ENCODE measurements around the gene SLC25A39. TPM values are rescaled to one million over a fixed set of nuclear protein-coding genes. Genes with fewer than 3 reads are reported as not detected.
A peak's percentile ranks its signal among the peaks of the same experiment; 100 is the strongest.
"Not testable (repeated sequence)": the region's sequence is repeated elsewhere in the genome, so short reads cannot be mapped to it uniquely, and the experiment has no call there.

Gene SLC25A39, protein sequence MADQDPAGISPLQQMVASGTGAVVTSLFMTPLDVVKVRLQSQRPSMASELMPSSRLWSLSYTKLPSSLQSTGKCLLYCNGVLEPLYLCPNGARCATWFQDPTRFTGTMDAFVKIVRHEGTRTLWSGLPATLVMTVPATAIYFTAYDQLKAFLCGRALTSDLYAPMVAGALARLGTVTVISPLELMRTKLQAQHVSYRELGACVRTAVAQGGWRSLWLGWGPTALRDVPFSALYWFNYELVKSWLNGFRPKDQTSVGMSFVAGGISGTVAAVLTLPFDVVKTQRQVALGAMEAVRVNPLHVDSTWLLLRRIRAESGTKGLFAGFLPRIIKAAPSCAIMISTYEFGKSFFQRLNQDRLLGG
- total RNA-seq (10 to 100 TPM; 37.2 to 78.5 (median 49.7) TPM), polyA plus RNA-seq (10 to 100 TPM; 60.2 to 96.0 TPM)
- long read RNA-seq, donor 1, transcript SLC25A39-201 (12 exons, 1,607 nt) = major isoform, 80 of 142 reads
- long read RNA-seq, donor 1, transcript SLC25A39-202 (12 exons, 1,565 nt) = minor isoform, 18 of 142 reads
- long read RNA-seq, donor 1, partial matches to known transcripts = 23 of 142 reads
- long read RNA-seq, donor 1, other reads (novel, unspliced or antisense) = 18 of 142 reads
- long read RNA-seq, donor 2, transcript SLC25A39-212 (12 exons, 1,542 nt) = minor isoform, 15 of 502 reads
- long read RNA-seq, donor 2, transcript SLC25A39-201 (12 exons, 1,607 nt) = major isoform, 342 of 502 reads
- long read RNA-seq, donor 2, transcript SLC25A39-202 (12 exons, 1,565 nt) = minor isoform, 61 of 502 reads
- long read RNA-seq, donor 2, transcript SLC25A39-203 (11 exons, 1,274 nt) = minor isoform, 5 of 502 reads
- long read RNA-seq, donor 2, partial matches to known transcripts = 26 of 502 reads
- long read RNA-seq, donor 2, other reads (novel, unspliced or antisense) = 53 of 502 reads
- long read RNA-seq, donor 3, transcript SLC25A39-202 (12 exons, 1,565 nt) = minor isoform, 15 of 175 reads
- long read RNA-seq, donor 3, transcript SLC25A39-201 (12 exons, 1,607 nt) = major isoform, 102 of 175 reads
- long read RNA-seq, donor 3, partial matches to known transcripts = 30 of 175 reads
- long read RNA-seq, donor 3, other reads (novel, unspliced or antisense) = 22 of 175 reads

GRCh38 chr17:44324571-44325275 is at the start of gene SLC25A39:
SLC25A39 (minus strand) TSS chr17:44324823; CDS start chr17:44323562, 1,261 bp downstream.
- peaks cover 0 to 29% (median 28%) of the 10 kb centered on the region in 9 donors for H3K36me3 ChIP-seq
- ATAC-seq = peak; percentile 86 to 92 (median 90)
- H3K4me1 ChIP-seq = peaks cover 5 to 38% (median 22%) of the 10 kb centered on the region in 12 donors
- TF ChIP-seq, protein P1, sequence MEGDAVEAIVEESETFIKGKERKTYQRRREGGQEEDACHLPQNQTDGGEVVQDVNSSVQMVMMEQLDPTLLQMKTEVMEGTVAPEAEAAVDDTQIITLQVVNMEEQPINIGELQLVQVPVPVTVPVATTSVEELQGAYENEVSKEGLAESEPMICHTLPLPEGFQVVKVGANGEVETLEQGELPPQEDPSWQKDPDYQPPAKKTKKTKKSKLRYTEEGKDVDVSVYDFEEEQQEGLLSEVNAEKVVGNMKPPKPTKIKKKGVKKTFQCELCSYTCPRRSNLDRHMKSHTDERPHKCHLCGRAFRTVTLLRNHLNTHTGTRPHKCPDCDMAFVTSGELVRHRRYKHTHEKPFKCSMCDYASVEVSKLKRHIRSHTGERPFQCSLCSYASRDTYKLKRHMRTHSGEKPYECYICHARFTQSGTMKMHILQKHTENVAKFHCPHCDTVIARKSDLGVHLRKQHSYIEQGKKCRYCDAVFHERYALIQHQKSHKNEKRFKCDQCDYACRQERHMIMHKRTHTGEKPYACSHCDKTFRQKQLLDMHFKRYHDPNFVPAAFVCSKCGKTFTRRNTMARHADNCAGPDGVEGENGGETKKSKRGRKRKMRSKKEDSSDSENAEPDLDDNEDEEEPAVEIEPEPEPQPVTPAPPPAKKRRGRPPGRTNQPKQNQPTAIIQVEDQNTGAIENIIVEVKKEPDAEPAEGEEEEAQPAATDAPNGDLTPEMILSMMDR (IDR thresholded peaks at IDR 0.05) = no peak
- peak in 1 of 2 donors; percentile 81 for TF ChIP-seq POLR2A (IDR thresholded peaks at IDR 0.05)
- peak within 1 kb of the TSS; percentile 82 to 99 (median 94) for H3K4me3 ChIP-seq
- no peaks in the 10 kb centered on the region for H3K27me3 ChIP-seq
- intact Hi-C loops (cut with DNase I) = loop anchor here in 6 of 10 donors (1.0 to 5.0 kb wide), 5 partner anchors 102 to 112 kb away; partner anchors contain the start of gene UBTF (in 2 of the 6)
- H3K9me3 ChIP-seq = no peaks in the 10 kb centered on the region
- DNase-seq = peak; percentile 95 to 99 (median 97)
- peak within 1 kb of the TSS; percentile 58 to 98 (median 95) for H3K27ac ChIP-seq
- 0 to 1% (median 0%) methylated on average over 37 to 85 of the region's 85 CpGs for WGBS, 4 donors

DNA sequence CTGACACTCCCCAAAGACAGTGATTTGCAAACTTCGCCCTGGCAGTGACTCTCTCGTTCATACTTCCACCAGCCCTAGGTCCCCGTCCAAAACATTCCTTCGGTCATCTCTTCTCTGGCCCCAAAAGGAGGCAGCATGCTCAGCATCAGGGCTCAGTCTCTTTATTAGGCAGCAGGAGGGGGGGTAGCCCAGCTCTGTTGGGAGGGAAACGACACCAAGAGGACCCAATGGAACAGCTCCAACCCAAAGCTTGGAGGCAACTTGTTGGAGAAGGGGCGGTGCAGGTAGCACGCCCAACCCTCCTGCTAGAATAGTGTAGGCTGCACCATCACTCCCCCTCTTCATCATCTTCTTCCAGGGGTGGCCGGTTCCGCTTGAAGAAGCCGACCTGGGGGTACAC is 47.4 kb upstream of the SLC25A39 start:
- Histone ChIP-seq H3K27ac (no peak overlapping the region), H3K4me1 (peaks cover 0 to 17% (median 3%) of the 10 kb centered on the region in 12 donors), H3K27me3 (peaks cover 0 to 11% (median 2%) of the 10 kb centered on the region in 9 donors), H3K9me3 (no peaks in the 10 kb centered on the region), H3K36me3 (no peaks in the 10 kb centered on the region), H3K4me3 (no peak overlapping the region)
- ATAC-seq (no peak), DNase-seq (peak in 1 of 5 donors; percentile 20)
- 73 to 81% (median 78%) methylated on average over 10 of the region's 10 CpGs for WGBS, 4 donors
- intact Hi-C loops (cut with DNase I) = no loop called here
- TF ChIP-seq, protein P1 (IDR thresholded peaks at IDR 0.05) = no peak
- TF ChIP-seq POLR2A (IDR thresholded peaks at IDR 0.05) = no peak

GRCh38 chr17:44369414-44370023 is 44.9 kb upstream of the SLC25A39 start:
- not testable (repeated sequence) for ATAC-seq
- H3K27me3 ChIP-seq = peaks cover 0 to 16% (median 2%) of the 10 kb centered on the region in 9 donors
- WGBS, 4 donors = 66 to 69% (median 67%) methylated on average over 13 to 17 of the region's 17 CpGs

GRCh38 chr17:44368391-44369243 is 44.0 kb upstream of the SLC25A39 start:
- intact Hi-C loops (cut with DNase I); H3K36me3 ChIP-seq; H3K4me1 ChIP-seq; H3K27ac ChIP-seq; H3K4me3 ChIP-seq; DNase-seq; H3K9me3 ChIP-seq; ATAC-seq: not testable (repeated sequence)
- H3K27me3 ChIP-seq = peaks cover 0 to 16% (median 2%) of the 10 kb centered on the region in 9 donors
- 88 to 92% (median 91%) methylated on average over 20 to 42 of the region's 42 CpGs for WGBS, 4 donors

More at GRCh38 chr17:44369414-44370023, 44.9 kb upstream of the SLC25A39 start:
- intact Hi-C loops (cut with DNase I); H3K27ac ChIP-seq; H3K9me3 ChIP-seq; H3K4me1 ChIP-seq; H3K36me3 ChIP-seq; DNase-seq; H3K4me3 ChIP-seq: not testable (repeated sequence)

All from heart left ventricle (tissue), 16 donors.